ENCODE results near the gene CBFA2T3.

GRCh38 chr16:88834670-88835069, 142.3 kb downstream of the CBFA2T3 start:
- no peak for TF ChIP-seq POLR2AphosphoS5 (IDR thresholded peaks at IDR 0.05; ENCODE audit: low read depth, low read length)
- no peak for TF ChIP-seq SIN3A (IDR thresholded peaks at IDR 0.05; ENCODE audit: borderline replicate concordance, insufficient read depth, low read length)
- TF ChIP-seq REST (IDR thresholded peaks at IDR 0.05; ENCODE audit: insufficient read depth in 1 of 2, low read depth in 2 of 2, low read length in 2 of 2), result no peak
